Ascending aorta (tissue), 2 donors: ENCODE data around the gene HLA-DOB. TPM values are rescaled to one million over a fixed set of nuclear protein-coding genes. Genes with fewer than 3 reads are reported as not detected.

Source experiments
- DNase-seq, 2 donors: peaks; one replicate each; pipeline ENCODE4 v3.0.0-alpha.2; 2019; ENCODE audit warnings: low spot score in 2 of 2
- H3K27ac ChIP-seq, 2 donors: fragments of 200-600 bp; sonication (generic); one replicate each; pipeline ENCODE4 v1.5.1; 2016 to 2017; ENCODE audit warnings: mild to moderate bottlenecking in 1 of 2
- H3K27me3 ChIP-seq: fragments of 200-600 bp; sonication (generic); one replicate; pipeline ENCODE4 v1.5.1; 2017
- H3K36me3 ChIP-seq, 2 donors: fragments of 200-600 bp; sonication (generic); one replicate each; pipeline ENCODE4 v1.5.1; 2016
- H3K4me1 ChIP-seq, 2 donors: fragments of 200-600 bp; sonication (generic); one replicate each; pipeline ENCODE4 v1.5.1; 2016 to 2017; ENCODE audit warnings: mild to moderate bottlenecking in 1 of 2
- H3K4me3 ChIP-seq, 2 donors: fragments of 200-600 bp; sonication (generic); one replicate each; pipeline ENCODE4 v1.5.1; 2016 to 2017; ENCODE audit warnings: mild to moderate bottlenecking in 1 of 2
- H3K9me3 ChIP-seq, 2 donors: fragments of 200-600 bp; sonication (generic); one replicate each; pipeline ENCODE4 v1.5.1; 2016
- intact Hi-C: fragments of 100-400 bp; cut with DNase I; formaldehyde crosslinking; loops from one replicate; pipeline ENCODE4 v1.15.1; 2023
- total RNA-seq: library from RNA; depleted of rRNA; stranded (reverse); fragments of >200 nt; gene quantifications from one replicate; pipeline ENCODE4 v1.1.0, GENCODE V29; 2016
- TF ChIP-seq, protein P1 (sequence below), 3 experiments: fragments of 200-600 bp in 2 of 3; fragments of 450-650 bp in 1 of 3; sonication (generic) in 2 of 3; IDR thresholded peaks; one replicate each; pipeline ENCODE4 v1.5.1; 2016 to 2019; ENCODE audit warnings: antibody characterized with exemption in 3 of 3, mild to moderate bottlenecking in 1 of 3, moderate library complexity in 1 of 3

HLA-DOB gene
- total RNA-seq, 1 donor from 2014 or later = not detected

DNA sequence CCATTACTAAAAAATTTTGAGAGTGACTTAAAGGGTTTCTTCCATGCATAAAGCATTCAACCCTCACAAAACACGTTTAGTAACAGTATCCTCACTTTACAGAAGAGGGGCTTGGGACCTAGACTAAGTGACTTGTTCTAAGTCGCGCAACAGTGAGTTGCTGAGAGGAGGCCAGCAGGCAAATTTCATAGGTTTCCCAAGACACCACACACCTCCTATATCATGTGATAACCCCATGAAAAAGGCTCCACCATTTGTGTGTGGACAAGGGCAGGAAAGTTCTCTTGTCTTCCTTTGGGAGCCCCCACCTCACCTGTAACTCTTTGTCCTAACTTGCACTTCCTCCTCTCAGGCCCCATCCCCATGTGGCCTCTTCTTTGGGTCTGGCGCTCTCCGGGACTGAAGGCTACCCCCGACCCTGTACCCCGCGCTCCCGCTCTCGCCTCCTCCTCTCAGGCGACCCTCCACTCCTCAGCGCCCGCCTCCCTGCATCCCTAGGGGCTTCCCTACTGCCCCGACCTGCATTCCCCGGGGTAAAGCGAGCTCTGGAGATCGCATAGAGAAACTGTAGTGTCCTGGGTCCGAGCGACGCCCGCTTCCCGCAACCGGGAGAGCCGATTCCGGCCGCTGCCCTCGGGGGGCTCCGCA lies 26.7 kb upstream of the HLA-DOB start:
- TF ChIP-seq, protein P1, sequence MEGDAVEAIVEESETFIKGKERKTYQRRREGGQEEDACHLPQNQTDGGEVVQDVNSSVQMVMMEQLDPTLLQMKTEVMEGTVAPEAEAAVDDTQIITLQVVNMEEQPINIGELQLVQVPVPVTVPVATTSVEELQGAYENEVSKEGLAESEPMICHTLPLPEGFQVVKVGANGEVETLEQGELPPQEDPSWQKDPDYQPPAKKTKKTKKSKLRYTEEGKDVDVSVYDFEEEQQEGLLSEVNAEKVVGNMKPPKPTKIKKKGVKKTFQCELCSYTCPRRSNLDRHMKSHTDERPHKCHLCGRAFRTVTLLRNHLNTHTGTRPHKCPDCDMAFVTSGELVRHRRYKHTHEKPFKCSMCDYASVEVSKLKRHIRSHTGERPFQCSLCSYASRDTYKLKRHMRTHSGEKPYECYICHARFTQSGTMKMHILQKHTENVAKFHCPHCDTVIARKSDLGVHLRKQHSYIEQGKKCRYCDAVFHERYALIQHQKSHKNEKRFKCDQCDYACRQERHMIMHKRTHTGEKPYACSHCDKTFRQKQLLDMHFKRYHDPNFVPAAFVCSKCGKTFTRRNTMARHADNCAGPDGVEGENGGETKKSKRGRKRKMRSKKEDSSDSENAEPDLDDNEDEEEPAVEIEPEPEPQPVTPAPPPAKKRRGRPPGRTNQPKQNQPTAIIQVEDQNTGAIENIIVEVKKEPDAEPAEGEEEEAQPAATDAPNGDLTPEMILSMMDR (IDR thresholded peaks at IDR 0.05) = no peak
- H3K4me1 ChIP-seq = peaks cover 0 to 6% of the 10 kb centered on the region in 2 donors
- peaks cover 33 to 42% of the 10 kb centered on the region in 2 donors for H3K36me3 ChIP-seq

DNA sequence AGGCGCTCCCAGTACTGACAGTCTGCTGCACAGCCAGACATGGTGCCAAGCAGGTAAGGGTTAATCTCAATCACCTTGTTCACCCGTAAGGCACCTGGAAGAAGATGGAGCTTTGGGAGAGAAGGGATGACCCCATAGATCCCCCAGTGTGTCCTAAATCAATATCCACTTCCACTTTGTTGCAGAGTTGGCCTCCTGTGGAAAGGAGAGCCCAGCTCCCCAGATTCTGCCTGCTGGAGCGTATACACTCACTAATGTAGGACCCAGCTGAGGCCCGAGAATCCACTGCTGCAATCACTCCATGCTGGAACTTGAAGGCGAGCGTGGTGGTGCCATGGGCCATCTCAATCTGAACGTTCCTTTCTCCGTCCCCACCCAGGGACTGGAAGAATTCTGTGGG lies 25.9 kb upstream of the HLA-DOB start:
- TF ChIP-seq, protein P1 (IDR thresholded peaks at IDR 0.05) = no peak
- intact Hi-C loops = loop anchor here (5.0 kb wide), 1 partner anchor 405 kb away; no protein-coding TSS in a partner anchor
- Histone ChIP-seq H3K9me3 (no peaks in the 10 kb centered on the region), H3K27me3 (no peaks in the 10 kb centered on the region), H3K4me1 (peaks cover 0 to 8% of the 10 kb centered on the region in 2 donors), H3K36me3 (peaks cover 25 to 34% of the 10 kb centered on the region in 2 donors), H3K4me3 (peak overlapping the region in 1 of 2 donors; percentile 97), H3K27ac (peak overlapping the region in 1 of 2 donors; percentile 94)
- no peak for DNase-seq

More for the DNA sequence above, 26.7 kb upstream of the HLA-DOB start:
- H3K9me3 ChIP-seq = no peaks in the 10 kb centered on the region
- peak overlapping the region; percentile 93 to 94 for H3K27ac ChIP-seq
- no peak for DNase-seq
- H3K27me3 ChIP-seq = no peaks in the 10 kb centered on the region
- peak overlapping the region; percentile 69 to 97 for H3K4me3 ChIP-seq
- intact Hi-C loops = loop anchor here (5.0 kb wide), 1 partner anchor 404 kb away; no protein-coding TSS in a partner anchor

DNA sequence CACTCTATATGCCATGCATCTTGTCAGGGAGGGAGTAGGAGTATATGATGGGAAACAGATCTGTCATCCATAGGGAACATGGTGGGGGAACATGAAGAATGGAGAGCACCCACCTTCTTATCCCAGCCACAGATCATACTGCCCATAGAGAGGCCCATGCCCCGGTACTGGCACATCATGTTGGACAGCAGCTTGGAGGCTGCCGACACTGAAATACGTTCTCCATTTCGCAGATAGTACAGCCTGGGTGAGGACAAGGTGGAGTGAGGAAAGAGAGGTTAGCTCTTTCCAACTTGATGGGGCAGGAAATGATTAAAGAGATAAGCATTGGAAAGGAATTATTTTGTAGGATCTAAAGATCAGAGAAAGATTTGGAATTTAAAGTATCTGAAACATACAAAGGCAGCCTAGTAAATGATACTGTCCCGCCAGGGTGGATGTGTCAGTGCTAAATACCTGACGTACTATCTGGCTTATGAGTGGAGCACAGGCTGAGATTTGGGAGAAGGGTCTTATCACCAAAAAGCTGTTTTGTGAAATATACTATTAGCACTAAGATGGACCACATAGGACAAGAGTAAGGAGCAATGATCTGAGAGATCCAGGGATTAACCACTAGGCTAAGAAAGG lies 25.3 kb upstream of the HLA-DOB start:
- H3K27me3 ChIP-seq = no peaks in the 10 kb centered on the region
- TF ChIP-seq, protein P1 (IDR thresholded peaks at IDR 0.05) = no peak
- DNase-seq = no peak
- intact Hi-C loops = loop anchor here (5.0 kb wide), 1 partner anchor 405 kb away; no protein-coding TSS in a partner anchor
- peaks cover 20 to 29% of the 10 kb centered on the region in 2 donors for H3K36me3 ChIP-seq
- peaks cover 0 to 9% of the 10 kb centered on the region in 2 donors for H3K4me1 ChIP-seq
- H3K4me3 ChIP-seq = peak overlapping the region in 1 of 2 donors; percentile 97
- H3K9me3 ChIP-seq = no peaks in the 10 kb centered on the region
- peak overlapping the region in 1 of 2 donors; percentile 94 for H3K27ac ChIP-seq

DNA sequence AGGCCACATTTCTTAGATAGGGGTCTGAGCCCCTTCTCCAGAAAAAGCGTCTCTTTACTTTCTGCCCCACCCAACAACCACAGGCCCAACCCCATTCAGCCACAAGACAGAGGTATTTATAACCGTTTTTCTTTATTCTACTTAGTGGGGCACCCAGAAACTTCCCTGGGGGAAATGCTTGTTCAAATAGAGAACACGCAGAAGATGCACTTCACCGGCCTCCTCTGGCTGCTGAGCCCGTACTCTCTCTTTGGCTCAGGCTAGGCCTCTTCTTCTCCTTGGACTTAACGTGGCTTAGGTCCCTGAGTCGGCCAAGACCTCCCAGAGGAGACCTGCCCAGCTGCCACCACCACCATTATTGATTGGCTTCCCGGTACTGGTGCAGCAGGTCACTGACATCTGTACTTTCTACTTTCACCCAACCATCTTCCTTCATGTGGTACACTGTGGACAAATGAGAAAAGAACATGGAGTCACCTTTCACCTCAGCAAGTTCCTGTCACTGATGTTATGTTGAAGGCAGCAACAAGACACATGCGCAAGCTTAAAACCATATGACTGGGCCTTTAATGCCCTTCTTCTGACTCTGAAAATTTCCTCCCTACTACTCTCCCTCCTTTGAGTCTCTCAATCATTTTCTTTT lies 23.9 kb upstream of the HLA-DOB start:
- Histone ChIP-seq H3K9me3 (no peaks in the 10 kb centered on the region), H3K4me1 (peaks cover 0 to 9% of the 10 kb centered on the region in 2 donors), H3K36me3 (peaks cover 8 to 15% of the 10 kb centered on the region in 2 donors), H3K27ac (peak overlapping the region in 1 of 2 donors; percentile 93), H3K4me3 (no peak overlapping the region), H3K27me3 (no peaks in the 10 kb centered on the region)
- TF ChIP-seq, protein P1 (IDR thresholded peaks at IDR 0.05) = no peak
- intact Hi-C loops = loop anchor here (5.0 kb wide), 1 partner anchor 407 kb away; no protein-coding TSS in a partner anchor
- no peak for DNase-seq

DNA sequence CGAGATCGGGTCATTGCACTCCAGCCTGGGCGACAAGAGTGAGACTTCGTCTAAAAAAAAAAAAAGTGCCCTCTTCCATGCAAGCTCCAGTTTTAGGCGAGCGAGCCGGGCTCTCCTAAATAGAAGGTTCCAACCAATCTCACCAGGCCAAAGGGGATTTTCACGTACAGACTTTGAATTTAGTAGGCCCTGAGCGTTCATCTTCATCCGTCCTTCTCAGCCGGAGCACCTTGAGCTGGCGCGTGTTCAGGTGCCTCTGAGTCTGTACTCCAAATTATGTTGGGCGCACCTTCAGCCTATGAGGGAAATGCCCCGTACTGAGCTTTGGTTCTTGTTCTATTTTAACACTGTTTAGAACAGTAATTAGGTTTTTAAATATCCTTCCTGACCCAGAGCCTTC lies 22.6 kb upstream of the HLA-DOB start:
- Histone ChIP-seq H3K9me3 (no peaks in the 10 kb centered on the region), H3K27ac (peak overlapping the region; percentile 93 to 94), H3K4me3 (no peak overlapping the region), H3K27me3 (no peaks in the 10 kb centered on the region), H3K4me1 (peaks cover 0 to 3% of the 10 kb centered on the region in 2 donors), H3K36me3 (peaks cover 6 to 18% of the 10 kb centered on the region in 2 donors)
- intact Hi-C loops = loop anchor here (5.0 kb wide), 1 partner anchor 642 kb away; no protein-coding TSS in a partner anchor
- TF ChIP-seq, protein P1 (IDR thresholded peaks at IDR 0.05) = no peak
- DNase-seq = no peak
